ENCODE measurements around the gene FHIT.

Gene FHIT

GRCh38 chr3:59979542-59979941 is 1271.7 kb downstream of the FHIT start:
- DNase-seq, result no peak
- Histone ChIP-seq H3K27ac (no peak overlapping the region), H3K36me3 (replicated peaks) (no peaks in the 10 kb centered on the region), H3K4me3 (ENCODE audit: low read depth, low read length) (no peak overlapping the region), H3K27me3 (replicated peaks) (no peaks in the 10 kb centered on the region)
- in situ Hi-C loops (cut with HindIII; ENCODE audit: low pct_ligation_motif_present, low sequenced_read_pairs), result no loop called here
- no peak for TF ChIP-seq CTCF (IDR thresholded peaks at IDR 0.05; ENCODE audit: low read depth, low read length, missing control alignments)

GRCh38 chr3:59978979-59979378 is 1272.3 kb downstream of the FHIT start:
- Histone ChIP-seq H3K4me3 (ENCODE audit: low read depth, low read length) (no peak overlapping the region), H3K27ac (no peak overlapping the region), H3K36me3 (replicated peaks) (no peaks in the 10 kb centered on the region), H3K27me3 (replicated peaks) (no peaks in the 10 kb centered on the region)
- DNase-seq, result no peak
- in situ Hi-C loops (cut with HindIII; ENCODE audit: low pct_ligation_motif_present, low sequenced_read_pairs), result no loop called here
- TF ChIP-seq CTCF (IDR thresholded peaks at IDR 0.05; ENCODE audit: low read depth, low read length, missing control alignments), result no peak

- DNase-seq, result no peak
- in situ Hi-C loops (cut with HindIII; ENCODE audit: low pct_ligation_motif_present, low sequenced_read_pairs), result no loop called here
- Histone ChIP-seq H3K27ac (no peak overlapping the region), H3K36me3 (replicated peaks) (no peaks in the 10 kb centered on the region), H3K4me3 (ENCODE audit: low read depth, low read length) (no peak overlapping the region), H3K27me3 (replicated peaks) (no peaks in the 10 kb centered on the region)
- no peak for TF ChIP-seq CTCF (IDR thresholded peaks at IDR 0.05; ENCODE audit: low read depth, low read length, missing control alignments)
These were observed 1280.5 kb downstream of the FHIT start for GRCh38 chr3:59970796-59971195.

- Histone ChIP-seq H3K27me3 (replicated peaks) (no peaks in the 10 kb centered on the region), H3K36me3 (replicated peaks) (no peaks in the 10 kb centered on the region), H3K27ac (no peak overlapping the region), H3K4me3 (ENCODE audit: low read depth, low read length) (no peak overlapping the region)
- TF ChIP-seq CTCF (IDR thresholded peaks at IDR 0.05; ENCODE audit: low read depth, low read length, missing control alignments), result no peak
- DNase-seq, result no peak
- in situ Hi-C loops (cut with HindIII; ENCODE audit: low pct_ligation_motif_present, low sequenced_read_pairs), result no loop called here
These were observed 1280.9 kb downstream of the FHIT start for GRCh38 chr3:59970376-59970775.

GRCh38 chr3:59968513-59969045 is 1282.7 kb downstream of the FHIT start:
- H3K27me3 ChIP-seq (replicated peaks), result no peaks in the 10 kb centered on the region
- H3K27ac ChIP-seq, result no peak overlapping the region
- TF ChIP-seq CTCF (IDR thresholded peaks at IDR 0.05; ENCODE audit: low read depth, low read length, missing control alignments), result no peak
- H3K36me3 ChIP-seq (replicated peaks), result no peaks in the 10 kb centered on the region
- in situ Hi-C loops (cut with HindIII; ENCODE audit: low pct_ligation_motif_present, low sequenced_read_pairs), result no loop called here
- no peak for DNase-seq
- no peak overlapping the region for H3K4me3 ChIP-seq (ENCODE audit: low read depth, low read length)

GRCh38 chr3:59963676-59964075 is 1287.6 kb downstream of the FHIT start:
- H3K27me3 ChIP-seq (replicated peaks), result no peaks in the 10 kb centered on the region
- H3K36me3 ChIP-seq (replicated peaks), result no peaks in the 10 kb centered on the region
- TF ChIP-seq CTCF (IDR thresholded peaks at IDR 0.05; ENCODE audit: low read depth, low read length, missing control alignments), result no peak
- H3K27ac ChIP-seq, result no peak overlapping the region
- in situ Hi-C loops (cut with HindIII; ENCODE audit: low pct_ligation_motif_present, low sequenced_read_pairs), result no loop called here
- no peak for DNase-seq
- H3K4me3 ChIP-seq (ENCODE audit: low read depth, low read length), result no peak overlapping the region
